Suprapubic skin (tissue), 4 donors: ENCODE measurements around the gene ACO2. TPM values are rescaled to one million over a fixed set of nuclear protein-coding genes. Genes with fewer than 3 reads are reported as not detected.
A peak's percentile ranks its signal among the peaks of the same experiment; 100 is the strongest.
"Not testable (repeated sequence)": the region's sequence is repeated elsewhere in the genome, so short reads cannot be mapped to it uniquely, and the experiment has no call there.

Experiments
- DNase-seq, 2 donors: peaks; one replicate each; pipeline ENCODE4 v3.0.0-alpha.2; 2019; ENCODE audit warnings: low spot score in 2 of 2
- H3K27ac ChIP-seq: fragments of 200-600 bp; sonication (generic); one replicate; pipeline ENCODE4 v1.5.1; 2019
- H3K27me3 ChIP-seq: fragments of 200-600 bp; sonication (generic); one replicate; pipeline ENCODE4 v1.5.1; 2019
- H3K36me3 ChIP-seq: fragments of 200-600 bp; sonication (generic); one replicate; pipeline ENCODE4 v1.5.1; 2019
- H3K4me1 ChIP-seq: fragments of 200-600 bp; sonication (generic); one replicate; pipeline ENCODE4 v1.5.1; 2019
- H3K4me3 ChIP-seq: fragments of 200-600 bp; sonication (generic); one replicate; pipeline ENCODE4 v1.5.1; 2019; ENCODE audit warnings: mild to moderate bottlenecking
- H3K9me3 ChIP-seq: fragments of 200-600 bp; sonication (generic); one replicate; pipeline ENCODE4 v1.5.1; 2019
- EP300 ChIP-seq: sonication (generic); formaldehyde crosslinking; IDR thresholded peaks from one replicate; pipeline ENCODE4 v1.6.1; 2017; ENCODE audit warnings: antibody characterized with exemption
- POLR2A ChIP-seq, 2 donors: fragments of 450-650 bp; IDR thresholded peaks; one replicate each; pipeline ENCODE4 v1.6.1; 2017; ENCODE audit warnings: antibody characterized with exemption in 2 of 2, mild to moderate bottlenecking in 2 of 2, moderate library complexity in 2 of 2
- POLR2AphosphoS5 ChIP-seq, 3 donors: sonication (generic); formaldehyde crosslinking; IDR thresholded peaks; one replicate each; pipeline ENCODE4 v1.6.1; 2017; ENCODE audit warnings: antibody characterized with exemption in 3 of 3
- WGBS: methylation state at CpG from one replicate; pipeline ENCODE4 v1.1.5; 2018; 5-methylcytosine and 5-hydroxymethylcytosine counted together
- total RNA-seq, 4 donors: library from RNA; depleted of rRNA; stranded (reverse); fragments of >200 nt; gene quantifications; one replicate each; pipeline ENCODE4 v1.1.0, GENCODE V29; 2016
- TF ChIP-seq, protein P1 (sequence below), 2 donors: fragments of 200-600 bp in 1 of 2; fragments of 450-650 bp in 1 of 2; sonication (generic) in 1 of 2; IDR thresholded peaks; one replicate each; pipeline ENCODE4 v1.5.1; 2016 to 2019; ENCODE audit warnings: antibody characterized with exemption in 2 of 2, mild to moderate bottlenecking in 1 of 2, moderate library complexity in 1 of 2

Gene ACO2
- total RNA-seq: 10 to 100 TPM; 67.4 to 81.9 (median 75.9) TPM

DNA sequence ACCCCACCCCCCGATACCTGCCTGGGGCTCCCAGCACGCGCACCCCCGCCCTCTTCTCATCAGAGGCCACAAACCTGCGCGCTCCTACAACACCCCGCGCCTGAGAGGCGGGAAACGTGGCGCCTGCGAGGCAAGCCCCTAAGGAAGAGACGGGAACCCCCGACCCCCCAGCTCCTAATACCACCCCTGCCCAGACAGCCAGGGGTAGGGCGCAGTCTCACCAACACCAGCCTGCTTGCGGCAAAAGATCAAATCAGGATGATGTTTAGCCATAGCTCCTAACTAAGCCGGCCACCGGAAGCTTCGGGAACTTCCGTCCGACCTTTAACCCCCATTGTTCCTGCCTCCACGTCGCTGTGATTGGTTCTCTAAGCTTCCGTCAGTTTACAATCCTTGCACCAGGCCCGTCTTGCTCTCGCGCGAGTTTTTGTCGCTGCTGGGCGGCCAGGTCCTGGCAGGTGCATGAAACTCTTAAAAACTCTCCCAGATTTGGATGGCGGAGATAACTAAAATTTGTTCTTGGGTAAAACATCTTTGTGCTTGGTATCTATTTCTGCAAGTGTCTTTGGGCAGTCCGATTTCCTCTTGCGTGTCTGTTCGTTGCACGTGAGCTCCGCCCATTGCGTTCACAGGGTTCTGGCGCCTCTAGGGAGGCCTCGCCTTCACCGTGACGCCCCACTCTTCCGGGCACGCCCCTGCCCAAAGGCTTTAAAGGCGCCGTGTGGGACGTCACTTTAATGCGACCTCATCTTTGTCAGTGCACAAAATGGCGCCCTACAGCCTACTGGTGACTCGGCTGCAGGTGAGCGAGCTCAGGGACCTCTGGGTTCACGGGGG is at the start of gene ACO2, which contains the start of gene PHF5A:
Gene ACO2 (plus strand): TSS at position 737 of the 837 bp plus-strand sequence. CDS start 30 bp downstream, at position 767.
Gene PHF5A (minus strand): TSS at position 312 of the 837 bp plus-strand sequence. CDS start 39 bp downstream, at position 273.
- TF ChIP-seq POLR2AphosphoS5 (IDR thresholded peaks at IDR 0.05) (peak; percentile 81 to 96 (median 96)), EP300 (no peak), POLR2A (IDR thresholded peaks at IDR 0.05) (peak in 1 of 2 donors; percentile 73)
- WGBS: 1% methylated on average over 32 of the region's 51 CpGs
- DNase-seq: peak; percentile 98

DNA sequence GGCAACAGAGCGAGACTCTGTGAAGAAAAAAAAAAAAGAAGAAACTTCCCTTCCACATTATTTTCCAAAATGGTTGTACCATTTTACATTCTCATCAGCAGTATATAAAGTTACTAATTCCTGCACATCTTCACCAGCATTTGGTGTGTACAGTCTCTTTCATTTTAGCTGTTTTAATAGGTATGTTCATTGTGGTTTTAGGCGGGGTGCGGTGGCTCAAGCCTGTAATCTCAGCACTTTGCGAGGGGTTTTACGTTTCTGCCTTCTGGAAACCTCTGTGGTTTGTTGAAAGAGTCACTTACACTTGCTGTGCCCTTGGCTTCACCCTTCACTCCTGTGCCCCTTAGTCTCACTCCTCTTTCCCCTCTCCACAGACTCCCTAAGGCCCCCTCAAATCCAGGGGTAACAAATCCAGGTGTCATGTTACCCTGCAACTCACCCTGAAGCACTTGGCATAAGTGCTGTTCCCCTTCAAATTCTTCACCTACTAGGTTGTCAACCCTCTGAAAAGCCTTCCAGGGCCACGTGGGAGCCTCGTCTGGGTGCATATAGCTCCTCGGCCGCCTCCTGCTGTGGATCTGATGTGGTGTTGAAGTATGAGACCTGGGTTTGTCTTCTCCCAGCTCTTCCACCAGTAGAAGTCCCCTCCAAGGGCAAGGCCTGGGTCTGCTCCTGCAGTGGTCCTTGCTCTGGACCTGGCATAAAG is 43.1 kb upstream of the ACO2 start:
- Histone ChIP-seq H3K9me3 (no peaks in the 10 kb centered on the region), H3K27ac (no peak overlapping the region), H3K36me3 (peaks cover 31% of the 10 kb centered on the region), H3K27me3 (no peaks in the 10 kb centered on the region), H3K4me3 (no peak overlapping the region), H3K4me1 (no peaks in the 10 kb centered on the region)
- TF ChIP-seq POLR2A (IDR thresholded peaks at IDR 0.05) (no peak), EP300 (no peak), POLR2AphosphoS5 (IDR thresholded peaks at IDR 0.05) (no peak)
- TF ChIP-seq, protein P1, sequence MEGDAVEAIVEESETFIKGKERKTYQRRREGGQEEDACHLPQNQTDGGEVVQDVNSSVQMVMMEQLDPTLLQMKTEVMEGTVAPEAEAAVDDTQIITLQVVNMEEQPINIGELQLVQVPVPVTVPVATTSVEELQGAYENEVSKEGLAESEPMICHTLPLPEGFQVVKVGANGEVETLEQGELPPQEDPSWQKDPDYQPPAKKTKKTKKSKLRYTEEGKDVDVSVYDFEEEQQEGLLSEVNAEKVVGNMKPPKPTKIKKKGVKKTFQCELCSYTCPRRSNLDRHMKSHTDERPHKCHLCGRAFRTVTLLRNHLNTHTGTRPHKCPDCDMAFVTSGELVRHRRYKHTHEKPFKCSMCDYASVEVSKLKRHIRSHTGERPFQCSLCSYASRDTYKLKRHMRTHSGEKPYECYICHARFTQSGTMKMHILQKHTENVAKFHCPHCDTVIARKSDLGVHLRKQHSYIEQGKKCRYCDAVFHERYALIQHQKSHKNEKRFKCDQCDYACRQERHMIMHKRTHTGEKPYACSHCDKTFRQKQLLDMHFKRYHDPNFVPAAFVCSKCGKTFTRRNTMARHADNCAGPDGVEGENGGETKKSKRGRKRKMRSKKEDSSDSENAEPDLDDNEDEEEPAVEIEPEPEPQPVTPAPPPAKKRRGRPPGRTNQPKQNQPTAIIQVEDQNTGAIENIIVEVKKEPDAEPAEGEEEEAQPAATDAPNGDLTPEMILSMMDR (IDR thresholded peaks at IDR 0.05): no peak
- DNase-seq: no peak
- WGBS: 72% methylated on average over 9 of the region's 9 CpGs

More for the DNA sequence above, at the start of gene ACO2, which contains the start of gene PHF5A:
- Histone ChIP-seq H3K9me3 (no peaks in the 10 kb centered on the region), H3K27ac (peak within 1 kb of the TSS; percentile 96), H3K27me3 (no peaks in the 10 kb centered on the region), H3K4me1 (peaks cover 43% of the 10 kb centered on the region), H3K36me3 (peaks cover 43% of the 10 kb centered on the region), H3K4me3 (peak within 1 kb of the TSS; percentile 97)

DNA sequence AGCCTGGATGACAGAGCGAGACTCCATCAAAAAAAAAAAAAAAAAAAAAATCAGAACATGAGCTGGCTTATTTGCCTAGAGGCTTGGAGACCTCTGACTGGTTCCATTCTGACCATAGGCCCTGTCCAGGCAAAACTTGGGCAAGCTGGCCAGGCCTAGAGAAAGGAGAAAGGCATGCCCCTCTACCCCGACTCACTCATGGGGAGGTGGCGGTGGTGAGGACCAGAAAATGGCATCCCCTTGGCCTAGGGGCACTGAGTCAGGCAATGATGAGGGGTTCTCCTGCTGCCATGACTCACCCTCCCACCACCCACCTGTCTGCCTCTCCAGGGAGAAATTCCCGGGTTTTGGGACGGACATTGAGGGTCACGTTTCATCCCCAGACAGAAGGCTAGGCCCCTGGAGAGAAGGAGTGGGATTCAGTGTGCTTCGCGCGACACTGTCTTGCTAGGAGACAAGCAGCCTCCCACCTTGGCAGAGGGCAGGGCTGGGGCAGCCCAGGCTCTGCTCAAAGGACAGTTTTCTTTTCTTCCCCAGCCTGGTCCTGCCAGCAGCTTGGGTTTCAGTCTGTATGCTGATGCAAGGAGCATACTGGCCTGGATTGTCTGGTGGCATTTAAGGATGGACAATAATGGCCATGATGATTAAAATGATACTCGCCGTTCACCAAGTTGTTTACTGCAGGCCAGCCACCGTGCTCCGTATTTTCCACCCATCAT is 39.5 kb upstream of the ACO2 start:
- WGBS: 88% methylated on average over 13 of the region's 13 CpGs
- peaks cover 6% of the 10 kb centered on the region for H3K4me1 ChIP-seq
- no peak for DNase-seq
- H3K27me3 ChIP-seq: no peaks in the 10 kb centered on the region
- H3K27ac ChIP-seq: no peak overlapping the region
- no peak overlapping the region for H3K4me3 ChIP-seq
- H3K36me3 ChIP-seq: peaks cover 33% of the 10 kb centered on the region
- TF ChIP-seq POLR2AphosphoS5 (IDR thresholded peaks at IDR 0.05) (no peak), EP300 (no peak), POLR2A (IDR thresholded peaks at IDR 0.05) (no peak)
- TF ChIP-seq, protein P1 (IDR thresholded peaks at IDR 0.05): no peak
- H3K9me3 ChIP-seq: no peaks in the 10 kb centered on the region

DNA sequence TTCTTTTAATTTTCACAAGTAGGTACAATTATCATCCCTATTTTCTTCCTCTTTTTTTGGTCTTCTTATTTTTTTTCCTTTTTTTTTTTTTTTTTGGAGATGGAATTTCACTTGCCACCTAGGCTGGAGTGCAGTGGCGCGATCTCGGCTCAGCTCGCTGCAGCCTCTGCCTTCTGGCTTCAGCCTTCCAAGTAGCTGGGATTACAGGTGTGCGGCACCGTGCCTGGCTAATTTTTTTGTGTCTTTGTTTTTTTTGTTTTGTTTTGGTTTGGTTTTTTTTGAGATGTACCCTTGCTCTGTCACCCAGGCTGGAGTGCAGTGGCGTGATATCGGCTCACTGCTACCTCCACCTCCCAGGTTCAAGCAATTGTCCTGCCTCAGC is 39.0 kb upstream of the ACO2 start:
- H3K4me3 ChIP-seq: no peak overlapping the region
- peaks cover 10% of the 10 kb centered on the region for H3K4me1 ChIP-seq
- 92% methylated on average over 8 of the region's 8 CpGs for WGBS
- DNase-seq: no peak
- H3K27me3 ChIP-seq: no peaks in the 10 kb centered on the region
- TF ChIP-seq EP300 (no peak), POLR2AphosphoS5 (IDR thresholded peaks at IDR 0.05) (no peak), POLR2A (IDR thresholded peaks at IDR 0.05) (no peak)
- TF ChIP-seq, protein P1 (IDR thresholded peaks at IDR 0.05): no peak
- H3K27ac ChIP-seq: no peak overlapping the region
- peaks cover 36% of the 10 kb centered on the region for H3K36me3 ChIP-seq
- H3K9me3 ChIP-seq: no peaks in the 10 kb centered on the region

DNA sequence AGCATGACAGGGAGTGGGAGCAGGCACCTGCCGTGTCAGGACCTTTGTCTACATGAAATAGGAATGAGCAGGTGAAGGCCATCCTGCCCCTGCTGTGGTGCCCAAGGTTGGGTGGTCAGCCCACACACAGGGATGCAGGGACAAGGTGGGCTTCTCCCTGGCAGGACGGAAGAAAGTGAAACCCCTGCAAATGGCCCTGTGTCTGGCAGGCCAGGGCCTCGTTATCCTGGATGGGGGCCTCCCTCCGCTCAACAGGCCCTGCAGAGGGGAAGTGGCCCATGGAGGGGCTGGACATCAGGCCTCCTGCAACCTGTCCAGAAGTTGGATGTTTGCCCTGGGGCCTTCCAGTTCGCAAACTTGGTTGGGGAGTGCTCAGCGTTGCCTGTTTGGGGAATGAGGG is 37.3 kb upstream of the ACO2 start:
- Histone ChIP-seq H3K27me3 (no peaks in the 10 kb centered on the region), H3K9me3 (no peaks in the 10 kb centered on the region), H3K36me3 (peaks cover 44% of the 10 kb centered on the region), H3K4me3 (no peak overlapping the region), H3K4me1 (peaks cover 19% of the 10 kb centered on the region), H3K27ac (no peak overlapping the region)
- WGBS: 76% methylated on average over 6 of the region's 6 CpGs
- no peak for DNase-seq
- TF ChIP-seq, protein P1 (IDR thresholded peaks at IDR 0.05): no peak
- TF ChIP-seq POLR2A (IDR thresholded peaks at IDR 0.05) (no peak), POLR2AphosphoS5 (IDR thresholded peaks at IDR 0.05) (no peak), EP300 (no peak)

DNA sequence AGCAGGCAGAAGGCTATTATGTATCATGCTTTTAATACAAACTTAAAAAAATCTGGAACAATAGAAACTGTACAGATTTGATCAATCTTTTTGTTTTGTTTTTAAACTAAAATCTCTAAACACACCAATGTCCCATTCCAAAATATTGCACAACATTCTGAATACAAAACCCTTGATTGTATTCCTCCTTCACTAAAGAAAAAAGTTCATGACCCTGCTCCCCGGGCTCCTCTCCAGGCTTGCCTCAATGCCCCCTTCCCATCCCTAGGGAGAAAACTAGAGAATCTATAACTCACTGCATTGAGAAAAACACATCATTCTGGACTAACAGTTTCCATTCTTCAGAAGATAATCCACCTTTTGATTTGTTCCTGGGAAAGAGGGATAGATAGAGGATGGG is 35.4 kb upstream of the ACO2 start:
- H3K9me3 ChIP-seq, DNase-seq, H3K27ac ChIP-seq, H3K27me3 ChIP-seq, H3K4me3 ChIP-seq: not testable (repeated sequence)
- peaks cover 19% of the 10 kb centered on the region for H3K4me1 ChIP-seq
- peaks cover 55% of the 10 kb centered on the region for H3K36me3 ChIP-seq
- 72% methylated on average over 1 of the region's 1 CpG for WGBS

DNA sequence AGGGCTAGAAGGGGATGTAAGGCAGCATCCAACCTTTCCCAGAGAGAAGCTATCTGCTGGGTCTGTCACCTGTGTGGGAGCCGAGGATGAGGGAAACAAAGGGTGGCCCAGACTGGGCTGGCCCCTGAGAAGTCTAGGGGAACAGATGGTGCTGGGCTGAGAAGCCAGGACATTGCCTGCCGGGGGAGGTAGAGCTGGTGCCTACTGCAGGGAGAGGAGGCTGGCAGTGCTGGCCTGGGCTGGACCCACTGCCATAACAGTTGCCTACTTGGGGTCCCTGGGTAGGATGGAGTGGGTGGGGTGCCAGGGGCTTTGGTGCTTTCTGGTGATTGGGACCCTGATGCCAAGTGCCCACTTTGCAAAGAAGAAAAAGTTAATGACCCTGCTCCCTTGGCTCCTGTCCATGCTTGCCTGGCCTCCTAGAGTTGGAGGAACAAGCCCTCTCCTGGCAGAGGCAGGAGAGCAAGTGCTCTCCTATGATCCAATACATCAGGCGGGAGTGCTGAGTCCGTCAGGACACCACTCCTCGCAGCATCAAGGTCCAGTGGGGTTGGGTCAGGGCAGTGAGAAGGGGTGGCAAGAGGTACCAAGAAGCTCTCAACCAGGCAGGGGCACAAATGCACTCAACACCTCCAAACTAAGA is 34.4 kb upstream of the ACO2 start:
- H3K27ac ChIP-seq, H3K27me3 ChIP-seq, H3K4me3 ChIP-seq, H3K9me3 ChIP-seq, DNase-seq: not testable (repeated sequence)
- Histone ChIP-seq H3K4me1 (peaks cover 26% of the 10 kb centered on the region), H3K36me3 (peaks cover 52% of the 10 kb centered on the region)
- 56% methylated on average over 4 of the region's 5 CpGs for WGBS
